K562 (cell line): ENCODE measurements around the gene NEURL1. TPM values are rescaled to one million over a fixed set of nuclear protein-coding genes. Genes with fewer than 3 reads are reported as not detected.

ENCODE experiments used
- ATAC-seq: fragments of 200-7000 bp; cut with Tn5 transposase; 3 replicates; pipeline ENCODE4 v1.9.1; 2020; ENCODE audit warnings: moderate library complexity
- BruUV-seq: library from RNA; stranded (reverse); fragments of 400-500 nt; replicated peaks from 2 replicates; lab custom pipeline; 2021; lab: Mats Ljungman, UMichigan
- CTCF ChIA-PET: fragments of 300-600 bp; formaldehyde crosslinking; extraction: SDS; loops from one replicate; lab custom pipeline; 2021; ENCODE audit warnings: low intra/inter-chr PET ratio; lab: Yijun Ruan, JAX
- POLR2A ChIA-PET: fragments of 300-600, 350-650 bp; sonication (Branson Sonifier 250); formaldehyde crosslinking; extraction: SDS; loops from one replicate; lab custom pipeline; 2021; ENCODE audit warnings: antibody characterized with exemption, inconsistent platforms; lab: Yijun Ruan, JAX
- DNase-seq, 4 experiments: peaks; one replicate each; pipeline versions ENCODE4 v3.0.0 to v3.0.0-alpha.2; 2011 to 2018; ENCODE audit warnings: low spot score in 3 of 4, mixed read lengths in 3 of 4; ENCODE audit errors: extremely low read depth in 1 of 4
- FAIRE-seq: peaks from 2 replicates; lab custom pipeline; 2011; peaks lifted over from hg19 to GRCh38; lab: Jason Lieb, UNC
- H2AFZ ChIP-seq: 2 replicates; pipeline ENCODE4 v1.6.0; 2011; ENCODE audit warnings: low read depth, low read length, control low read depth, inconsistent platforms
- H3K27ac ChIP-seq: fragments of 200-600 bp; 3 replicates; pipeline ENCODE4 v1.8.0; 2011; ENCODE audit warnings: low read depth, mild to moderate bottlenecking, control low read depth, inconsistent platforms, low read length, moderate library complexity, mixed read lengths; ENCODE audit errors: extremely low read depth
- H3K27me3 ChIP-seq, 2 experiments: fragments of 300-600 bp in 1 of 2; 2 replicates in 1 of 2; 3 replicates in 1 of 2; pipeline versions ENCODE4 v1.6.0 to v1.8.0; 2011; ENCODE audit warnings: inconsistent platforms in 2 of 2, low read length in 2 of 2, mild to moderate bottlenecking in 1 of 2, mixed read lengths in 1 of 2, moderate library complexity in 1 of 2; ENCODE audit not compliant: control insufficient read depth in 2 of 2, insufficient read depth in 2 of 2
- H3K36me3 ChIP-seq: fragments of 300-600 bp; 3 replicates; pipeline ENCODE4 v1.8.0; 2011; ENCODE audit warnings: mild to moderate bottlenecking, low read length, inconsistent platforms; ENCODE audit not compliant: control insufficient read depth, insufficient read depth
- H3K4me1 ChIP-seq, 2 experiments: fragments of 200-600 bp in 1 of 2; replicated peaks in 1 of 2; 2 replicates in 1 of 2; 3 replicates in 1 of 2; pipeline versions ENCODE4 v1.5.1 to v1.8.0; 2011; ENCODE audit warnings: inconsistent platforms in 2 of 2, low read length in 2 of 2, mild to moderate bottlenecking in 1 of 2, mixed read lengths in 1 of 2, moderate library complexity in 1 of 2; ENCODE audit not compliant: control insufficient read depth in 2 of 2, insufficient read depth in 2 of 2
- H3K4me2 ChIP-seq: 2 replicates; pipeline ENCODE4 v1.6.1; 2011; ENCODE audit warnings: low read length, control low read depth, inconsistent platforms, mixed read lengths; ENCODE audit not compliant: insufficient read depth
- H3K4me3 ChIP-seq: fragments of 200-600 bp; sonication (generic), shearing (Covaris generic); 2 replicates; pipeline ENCODE4 v1.5.1; 2016; ENCODE audit warnings: control low read depth, inconsistent platforms
- H3K79me2 ChIP-seq: fragments of 200-600 bp; 3 replicates; pipeline ENCODE4 v1.8.0; 2011; ENCODE audit warnings: low read length, inconsistent platforms; ENCODE audit not compliant: control insufficient read depth, insufficient read depth
- H3K9ac ChIP-seq, 2 experiments: 2 replicates each; pipeline versions ENCODE4 v1.6.0 to v1.6.1; 2011; ENCODE audit warnings: low read depth in 2 of 2, low read length in 2 of 2, control low read depth in 1 of 2, inconsistent platforms in 1 of 2, mild to moderate bottlenecking in 1 of 2, mixed read lengths in 1 of 2; ENCODE audit not compliant: insufficient read depth in 1 of 2
- H3K9me1 ChIP-seq: one replicate; pipeline ENCODE4 v1.6.0; 2011; ENCODE audit warnings: inconsistent platforms, mild to moderate bottlenecking, low read length, moderate library complexity; ENCODE audit not compliant: control insufficient read depth, insufficient read depth
- H3K9me3 ChIP-seq: replicated peaks from 2 replicates; pipeline ENCODE4 v1.5.1; 2011; ENCODE audit warnings: low read depth, low read length, inconsistent platforms; ENCODE audit not compliant: control insufficient read depth, insufficient read depth
- H4K20me1 ChIP-seq: replicated peaks from 2 replicates; pipeline ENCODE4 v1.6.1; 2011; ENCODE audit warnings: low read length, inconsistent platforms, mixed read lengths; ENCODE audit not compliant: control insufficient read depth, insufficient read depth
- ILF3 ChIP-seq: fragments of 450-650 bp; IDR thresholded peaks from 2 replicates; pipeline ENCODE4 v1.6.1; 2018; ENCODE audit warnings: antibody characterized with exemption, mild to moderate bottlenecking, moderate library complexity, borderline replicate concordance
- KDM4B ChIP-seq, 2 experiments: fragments of 450-650 bp in 1 of 2; sonication (generic) in 1 of 2; IDR thresholded peaks; 2 replicates each; pipeline ENCODE4 v1.6.1; 2016 to 2017; ENCODE audit warnings: borderline replicate concordance in 2 of 2, antibody characterized with exemption in 1 of 2, low read depth in 1 of 2, mild to moderate bottlenecking in 1 of 2
- TFE3 ChIP-seq: fragments of 450-650 bp; formaldehyde crosslinking; IDR thresholded peaks from 2 replicates; pipeline ENCODE4 v1.4.0; 2020; ENCODE audit warnings: mild to moderate bottlenecking, mixed read lengths
- ZNF197 ChIP-seq: fragments of 200-800 bp; sonication (Bioruptor generic); IDR thresholded peaks from 2 replicates; pipeline ENCODE4 v1.6.1; 2016; ENCODE audit warnings: low read depth, missing genetic modification characterization, missing compliant biosample characterization
- WGBS: fragments of 100-300 bp; shearing (Covaris generic); methylation state at CpG from one replicate; pipeline ENCODE4 v1.1.6; 2016; ENCODE audit warnings: low coverage, mixed read lengths; ENCODE audit not compliant: insufficient coverage; ENCODE audit errors: missing lambda C conversion rate; 5-methylcytosine and 5-hydroxymethylcytosine counted together
- in situ Hi-C: fragments of 300-500 bp; cut with MboI; formaldehyde crosslinking; loops from 4 replicates; pipeline ENCODE4 v1.15.0; 2018; ENCODE audit warnings: inconsistent platforms, mixed read lengths
- intact Hi-C: fragments of 100-400 bp; cut with micrococcal nuclease; formaldehyde crosslinking; loops from 2 replicates; pipeline ENCODE4 v1.14.2; 2022
- polyA plus RNA-seq, 8 experiments: library from polyadenylated mRNA; depleted of rRNA in 4 of 8; stranded (reverse) in 5 of 8; unstranded in 3 of 8; fragments of >200 nt; fragmentation: Nextera tagmentation in 2 of 8; fragmentation: Illumina TruSeq in 1 of 8; extraction: Ambion mirVana in 2 of 8; extraction: Trizol in 1 of 8; gene quantifications; 2 replicates each; pipeline versions ENCODE4 v1.2.1 to v1.2.3, GENCODE V29; 2011 to 2014; ENCODE audit warnings: inconsistent platforms in 1 of 8, missing spikeins in 1 of 8
- total RNA-seq, 7 experiments: library from RNA; depleted of rRNA in 6 of 7; stranded (reverse); fragments of >200 nt in 6 of 7; fragmentation: Illumina TruSeq in 2 of 7; extraction: Trizol in 2 of 7; gene quantifications; 2 replicates each; pipeline versions ENCODE4 v1.2.1 to v1.2.3, GENCODE V29; 2011 to 2021; ENCODE audit warnings: low replicate concordance in 1 of 7

NEURL1 gene
- total and polyA plus RNA-seq, 9 of the 15 experiments (the other 6 are each of a cell fraction or from before 2014, with no cell fraction given) = 0.01 to 0.45 (median 0.16) TPM; not detected in 5

- Histone ChIP-seq H3K79me2 (no peaks in the 10 kb centered on the region), H3K9me3 (no peaks in the 10 kb centered on the region), H3K36me3 (peaks cover 4% of the 10 kb centered on the region; the same call in 1 of the 3 replicates), H3K9me1 (no peaks in the 10 kb centered on the region), H3K4me3 (no peak overlapping the region), H3K4me1 (peaks cover 0 to 8% of the 10 kb centered on the region in 2 experiments; a peak in 1 of 5 replicates), H3K9ac (no peak overlapping the region), H3K4me2 (no peak overlapping the region), H4K20me1 (no peaks in the 10 kb centered on the region), H3K27me3 (no peaks in the 10 kb centered on the region), H2AFZ (no peak overlapping the region), H3K27ac (no peak overlapping the region)
- intact Hi-C loops = no loop called here
- ATAC-seq (no peak), FAIRE-seq (no peak), DNase-seq (no peak)
- in situ Hi-C loops = no loop called here
- POLR2A ChIA-PET = interaction anchor here (0.8 kb wide), 1 partner anchor 9 kb away, joined by 3 read pairs; no protein-coding TSS in a partner anchor
- no peak for TF ChIP-seq ZNF197 (CRISPR knock-in tag)
- no peak for TF ChIP-seq ILF3
- TF ChIP-seq TFE3 (CRISPR knock-in tag) = peak; percentile 52
- TF ChIP-seq KDM4B (IDR thresholded peaks at IDR 0.05; ENCODE audit: borderline replicate concordance in 2 of 2, low read depth in 1 of 2) = no peak
- CTCF ChIA-PET = no interaction called here
- no TSS peak for BruUV-seq
- 29% methylated on average over 1 of the region's 1 CpG for WGBS
Measured at GRCh38 chr10:103630156-103630555, 136.7 kb downstream of the NEURL1 start.
